Endothelial cell of umbilical vein (primary cell): ENCODE measurements around the gene ZNF17.

ENCODE experiments used
- CTCF ChIP-seq, 2 donors: IDR thresholded peaks; 1 replicate in 1 of 2; 2 replicates in 1 of 2; pipeline ENCODE4 v1.5.1; 2011; ENCODE audit warnings: low read length in 2 of 2, mild to moderate bottlenecking in 2 of 2, moderate library complexity in 2 of 2, control low read depth in 1 of 2, inconsistent platforms in 1 of 2, low read depth in 1 of 2; ENCODE audit not compliant: insufficient read depth in 1 of 2; ENCODE audit errors: extremely low read depth in 1 of 2
- EZH2 ChIP-seq: IDR thresholded peaks from 2 replicates; pipeline ENCODE4 v1.6.1; 2012; ENCODE audit warnings: borderline replicate concordance, low read depth, mild to moderate bottlenecking, moderate library complexity, low read length, inconsistent platforms; ENCODE audit not compliant: severe bottlenecking
- FOS ChIP-seq: IDR thresholded peaks from 2 replicates; pipeline ENCODE4 v1.6.1; 2011; ENCODE audit warnings: mild to moderate bottlenecking, low read length, moderate library complexity, borderline replicate concordance; ENCODE audit not compliant: insufficient read depth
- POLR2A ChIP-seq: IDR thresholded peaks from 2 replicates; pipeline ENCODE4 v1.6.1; 2012; ENCODE audit warnings: low read depth, mild to moderate bottlenecking, control low read depth, low read length
- POLR2AphosphoS5 ChIP-seq: IDR thresholded peaks from 2 replicates; pipeline ENCODE4 v1.6.1; 2012; ENCODE audit warnings: low read depth, mild to moderate bottlenecking, control low read depth, low read length, moderate library complexity; ENCODE audit not compliant: insufficient read depth
- TF ChIP-seq, protein P1 (sequence below): IDR thresholded peaks from 2 replicates; pipeline ENCODE4 v1.6.1; 2011; ENCODE audit not compliant: insufficient read depth, insufficient read length

DNA sequence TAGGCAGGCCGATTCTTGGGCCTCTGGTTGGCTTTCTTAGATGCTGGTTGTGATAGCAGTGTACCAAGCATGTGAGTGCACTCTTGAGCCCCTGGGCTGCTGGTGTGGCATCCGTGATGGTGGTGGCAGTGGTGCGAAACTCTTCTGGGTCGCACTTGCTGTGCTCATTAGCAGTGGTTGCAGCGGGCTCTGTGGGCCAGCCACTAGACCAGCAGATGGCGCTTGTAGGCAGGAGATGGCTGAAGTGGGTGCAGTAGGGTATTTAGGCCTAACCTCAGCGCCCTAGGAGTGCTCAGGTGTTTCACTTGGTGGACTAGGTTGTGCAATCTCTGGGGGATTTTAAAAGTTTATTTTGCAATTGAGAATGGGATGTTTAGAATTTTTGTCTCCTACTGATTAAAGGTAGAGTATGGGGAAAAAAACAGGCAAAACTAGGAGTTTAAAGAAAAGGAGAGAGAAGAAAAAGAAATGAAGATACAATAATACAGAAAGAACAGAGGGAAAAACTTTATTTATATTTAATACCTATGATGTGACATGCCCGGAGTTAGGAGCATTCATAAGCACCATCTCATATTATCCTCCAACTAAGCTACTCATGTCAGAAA is 4.3 kb upstream of the ZNF17 start:
- TF ChIP-seq CTCF (IDR thresholded peaks at IDR 0.05; ENCODE audit: extremely low read depth in 1 of 2, insufficient read depth in 1 of 2, low read depth in 1 of 2, low read length in 2 of 2) (peak; percentile 55 to 75), EZH2 (no peak), POLR2AphosphoS5 (no peak), POLR2A (no peak), FOS (no peak)
- TF ChIP-seq, protein P1, sequence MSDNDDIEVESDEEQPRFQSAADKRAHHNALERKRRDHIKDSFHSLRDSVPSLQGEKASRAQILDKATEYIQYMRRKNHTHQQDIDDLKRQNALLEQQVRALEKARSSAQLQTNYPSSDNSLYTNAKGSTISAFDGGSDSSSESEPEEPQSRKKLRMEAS, result no peak
